Vagina (tissue), 2 donors: ENCODE data around the gene CENPS.

Experiments used
- POLR2A ChIP-seq, 2 donors: fragments of 450-650 bp; IDR thresholded peaks; one replicate each; pipeline ENCODE4 v1.6.1; 2017; ENCODE audit warnings: antibody characterized with exemption in 2 of 2, mild to moderate bottlenecking in 2 of 2, moderate library complexity in 2 of 2
- POLR2AphosphoS5 ChIP-seq, 2 donors: sonication (generic); formaldehyde crosslinking; IDR thresholded peaks; one replicate each; pipeline ENCODE4 v1.9.0; 2017; ENCODE audit warnings: antibody characterized with exemption in 2 of 2, mild to moderate bottlenecking in 2 of 2, low read depth in 1 of 2; ENCODE audit not compliant: insufficient read depth in 1 of 2
- TF ChIP-seq, protein P1 (sequence below), 3 experiments: fragments of 450-650 bp in 2 of 3; fragments of 200-600 bp in 1 of 3; sonication (generic) in 1 of 3; IDR thresholded peaks; one replicate each; pipeline ENCODE4 v1.5.1; 2017 to 2019; ENCODE audit warnings: antibody characterized with exemption in 3 of 3, mild to moderate bottlenecking in 2 of 3, moderate library complexity in 2 of 3

DNA sequence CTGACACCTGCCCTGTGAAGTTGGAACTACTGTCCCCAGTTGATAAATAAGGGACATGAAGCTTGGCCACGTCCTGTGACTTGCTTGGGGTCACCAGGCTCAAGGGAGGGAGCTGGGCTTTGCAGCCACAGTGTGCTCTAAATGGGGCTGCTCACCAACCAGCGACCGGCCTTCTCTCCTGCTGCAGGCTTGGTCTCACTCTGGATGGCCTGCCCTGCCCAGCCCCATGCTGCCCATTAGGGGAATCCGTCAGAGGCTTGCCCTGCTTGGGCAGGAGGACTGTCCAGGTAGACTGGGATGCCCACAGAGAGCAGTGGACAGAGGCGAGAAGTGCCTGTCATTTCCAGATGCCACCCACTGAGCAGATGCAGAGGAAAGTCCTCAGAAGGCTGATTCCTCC, 1.2 kb upstream of the CENPS start:
- TF ChIP-seq, protein P1, sequence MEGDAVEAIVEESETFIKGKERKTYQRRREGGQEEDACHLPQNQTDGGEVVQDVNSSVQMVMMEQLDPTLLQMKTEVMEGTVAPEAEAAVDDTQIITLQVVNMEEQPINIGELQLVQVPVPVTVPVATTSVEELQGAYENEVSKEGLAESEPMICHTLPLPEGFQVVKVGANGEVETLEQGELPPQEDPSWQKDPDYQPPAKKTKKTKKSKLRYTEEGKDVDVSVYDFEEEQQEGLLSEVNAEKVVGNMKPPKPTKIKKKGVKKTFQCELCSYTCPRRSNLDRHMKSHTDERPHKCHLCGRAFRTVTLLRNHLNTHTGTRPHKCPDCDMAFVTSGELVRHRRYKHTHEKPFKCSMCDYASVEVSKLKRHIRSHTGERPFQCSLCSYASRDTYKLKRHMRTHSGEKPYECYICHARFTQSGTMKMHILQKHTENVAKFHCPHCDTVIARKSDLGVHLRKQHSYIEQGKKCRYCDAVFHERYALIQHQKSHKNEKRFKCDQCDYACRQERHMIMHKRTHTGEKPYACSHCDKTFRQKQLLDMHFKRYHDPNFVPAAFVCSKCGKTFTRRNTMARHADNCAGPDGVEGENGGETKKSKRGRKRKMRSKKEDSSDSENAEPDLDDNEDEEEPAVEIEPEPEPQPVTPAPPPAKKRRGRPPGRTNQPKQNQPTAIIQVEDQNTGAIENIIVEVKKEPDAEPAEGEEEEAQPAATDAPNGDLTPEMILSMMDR (IDR thresholded peaks at IDR 0.05): no peak
- TF ChIP-seq POLR2AphosphoS5 (IDR thresholded peaks at IDR 0.05; ENCODE audit: insufficient read depth in 1 of 2, low read depth in 1 of 2): no peak
- TF ChIP-seq POLR2A (IDR thresholded peaks at IDR 0.05): no peak
